ENCODE measurements around the gene COPZ2.

The COPZ2 gene

GRCh38 chr17:48012654-48013053 is 24.9 kb downstream of the COPZ2 start:
- no peak for DNase-seq

GRCh38 chr17:48012151-48012520 is 25.5 kb downstream of the COPZ2 start:
- no CpG with 5 or more reads among the region's 34 CpGs for WGBS (ENCODE audit: extremely low coverage, insufficient coverage, low lambda C conversion rate)
- Histone ChIP-seq H4K8ac (ENCODE audit: low read depth, low read length) (no peak overlapping the region), H3K23ac (ENCODE audit: low read length) (peak overlapping the region; percentile 16), H3K79me2 (ENCODE audit: control insufficient read depth, insufficient read depth, low read length) (no peaks in the 10 kb centered on the region), H3K79me1 (ENCODE audit: low read length) (no peaks in the 10 kb centered on the region), H3K56ac (ENCODE audit: low read length) (peak overlapping the region; percentile 89), H3K27ac (ENCODE audit: low read depth, low read length) (no peak overlapping the region), H4K5ac (ENCODE audit: low read length) (no peak overlapping the region), H3K4ac (ENCODE audit: low read depth, low read length) (no peak overlapping the region), H2BK15ac (replicated peaks; ENCODE audit: low read depth) (no peak overlapping the region), H3K27me3 (ENCODE audit: insufficient read depth, low read length, poor library complexity) (no peaks in the 10 kb centered on the region), H3K4me2 (ENCODE audit: low read length) (peak overlapping the region; percentile 40), H3K18ac (ENCODE audit: low read length) (no peak overlapping the region), H2AK5ac (ENCODE audit: low read length) (no peak overlapping the region), H2BK120ac (ENCODE audit: low read depth, low read length) (no peak overlapping the region), H2BK5ac (ENCODE audit: low read length) (no peak overlapping the region), H3K4me3 (ENCODE audit: low read length) (peak overlapping the region; percentile 57), H3K4me1 (ENCODE audit: control insufficient read depth, low read depth, low read length) (no peaks in the 10 kb centered on the region), H3K36me3 (ENCODE audit: control insufficient read depth, insufficient read depth, low read length) (no peaks in the 10 kb centered on the region), H3K9ac (ENCODE audit: low read length) (peak overlapping the region; percentile 46)
- peak; percentile 81 for DNase-seq

More at GRCh38 chr17:48012654-48013053, 24.9 kb downstream of the COPZ2 start:
- H3K79me2 ChIP-seq (ENCODE audit: control insufficient read depth, insufficient read depth, low read length), result no peaks in the 10 kb centered on the region
- no peak overlapping the region for H2AK5ac ChIP-seq (ENCODE audit: low read length)
- no peaks in the 10 kb centered on the region for H3K79me1 ChIP-seq (ENCODE audit: low read length)
- H3K4me3 ChIP-seq (ENCODE audit: low read length), result no peak overlapping the region
- H3K27me3 ChIP-seq (ENCODE audit: insufficient read depth, low read length, poor library complexity), result no peaks in the 10 kb centered on the region
- no peak overlapping the region for H3K4ac ChIP-seq (ENCODE audit: low read depth, low read length)
- no peaks in the 10 kb centered on the region for H3K36me3 ChIP-seq (ENCODE audit: control insufficient read depth, insufficient read depth, low read length)
- no peak overlapping the region for H3K23ac ChIP-seq (ENCODE audit: low read length)
- peak overlapping the region; percentile 37 for H3K56ac ChIP-seq (ENCODE audit: low read length)
- no peak overlapping the region for H3K18ac ChIP-seq (ENCODE audit: low read length)
- H3K4me1 ChIP-seq (ENCODE audit: control insufficient read depth, low read depth, low read length), result no peaks in the 10 kb centered on the region
- no peak overlapping the region for H4K5ac ChIP-seq (ENCODE audit: low read length)
- H4K8ac ChIP-seq (ENCODE audit: low read depth, low read length), result no peak overlapping the region
- H2BK5ac ChIP-seq (ENCODE audit: low read length), result no peak overlapping the region
- no peak overlapping the region for H2BK120ac ChIP-seq (ENCODE audit: low read depth, low read length)
- H2BK15ac ChIP-seq (replicated peaks; ENCODE audit: low read depth), result no peak overlapping the region
- no peak overlapping the region for H3K4me2 ChIP-seq (ENCODE audit: low read length)
- H3K9ac ChIP-seq (ENCODE audit: low read length), result no peak overlapping the region
- no peak overlapping the region for H3K27ac ChIP-seq (ENCODE audit: low read depth, low read length)
- WGBS (ENCODE audit: extremely low coverage, insufficient coverage, low lambda C conversion rate), result no CpG with 5 or more reads among the region's 5 CpGs

GRCh38 chr17:48011405-48012150 is 26.0 kb downstream of the COPZ2 start:
- no peak overlapping the region for H3K4ac ChIP-seq (ENCODE audit: low read depth, low read length)
- WGBS (ENCODE audit: extremely low coverage, insufficient coverage, low lambda C conversion rate), result no CpG with 5 or more reads among the region's 23 CpGs
- H3K79me2 ChIP-seq (ENCODE audit: control insufficient read depth, insufficient read depth, low read length), result no peaks in the 10 kb centered on the region
- no peak overlapping the region for H2BK15ac ChIP-seq (replicated peaks; ENCODE audit: low read depth)
- no peaks in the 10 kb centered on the region for H3K27me3 ChIP-seq (ENCODE audit: insufficient read depth, low read length, poor library complexity)
- H3K56ac ChIP-seq (ENCODE audit: low read length), result peak overlapping the region; percentile 89
- H3K4me3 ChIP-seq (ENCODE audit: low read length), result peak overlapping the region; percentile 57
- H4K5ac ChIP-seq (ENCODE audit: low read length), result no peak overlapping the region
- H3K27ac ChIP-seq (ENCODE audit: low read depth, low read length), result no peak overlapping the region
- no peaks in the 10 kb centered on the region for H3K79me1 ChIP-seq (ENCODE audit: low read length)
- peak overlapping the region; percentile 46 for H3K9ac ChIP-seq (ENCODE audit: low read length)
- no peak overlapping the region for H2BK120ac ChIP-seq (ENCODE audit: low read depth, low read length)
- H2BK5ac ChIP-seq (ENCODE audit: low read length), result no peak overlapping the region
- H2AK5ac ChIP-seq (ENCODE audit: low read length), result no peak overlapping the region
- no peaks in the 10 kb centered on the region for H3K36me3 ChIP-seq (ENCODE audit: control insufficient read depth, insufficient read depth, low read length)
- peak overlapping the region; percentile 40 for H3K4me2 ChIP-seq (ENCODE audit: low read length)
- H4K8ac ChIP-seq (ENCODE audit: low read depth, low read length), result no peak overlapping the region
- DNase-seq, result peak; percentile 77
- no peaks in the 10 kb centered on the region for H3K4me1 ChIP-seq (ENCODE audit: control insufficient read depth, low read depth, low read length)
- H3K23ac ChIP-seq (ENCODE audit: low read length), result peak overlapping the region; percentile 29
- H3K18ac ChIP-seq (ENCODE audit: low read length), result peak overlapping the region; percentile 7

DNA sequence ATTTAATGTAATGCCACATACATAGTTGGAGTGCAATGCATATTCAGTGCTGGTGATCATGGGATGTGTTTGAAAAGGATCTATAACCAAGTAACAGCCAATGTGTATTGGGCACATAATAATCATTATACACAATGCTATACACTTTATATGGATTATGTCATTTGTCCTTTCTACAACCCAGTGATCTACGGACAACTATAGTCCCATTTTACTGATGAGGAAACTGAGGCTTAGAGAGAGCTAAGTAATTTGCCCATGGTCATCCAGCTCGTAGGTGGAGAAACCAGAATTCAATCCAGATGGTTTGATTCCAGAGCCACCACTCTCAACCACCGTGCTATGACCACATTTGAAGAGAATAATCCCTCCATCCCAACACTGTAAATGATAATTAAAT is 27.4 kb downstream of the COPZ2 start:
- no peak overlapping the region for H3K9ac ChIP-seq (ENCODE audit: low read length)

GRCh38 chr17:48006936-48007709 is 30.5 kb downstream of the COPZ2 start:
- Histone ChIP-seq H3K27ac (ENCODE audit: low read depth, low read length) (no peak overlapping the region), H3K79me2 (ENCODE audit: control insufficient read depth, insufficient read depth, low read length) (no peaks in the 10 kb centered on the region), H4K8ac (ENCODE audit: low read depth, low read length) (no peak overlapping the region), H2BK5ac (ENCODE audit: low read length) (no peak overlapping the region), H3K4ac (ENCODE audit: low read depth, low read length) (no peak overlapping the region), H3K27me3 (ENCODE audit: insufficient read depth, low read length, poor library complexity) (no peaks in the 10 kb centered on the region), H3K9ac (ENCODE audit: low read length) (no peak overlapping the region), H2AK5ac (ENCODE audit: low read length) (no peak overlapping the region), H3K23ac (ENCODE audit: low read length) (no peak overlapping the region), H3K4me3 (ENCODE audit: low read length) (no peak overlapping the region), H3K56ac (ENCODE audit: low read length) (no peak overlapping the region), H2BK120ac (ENCODE audit: low read depth, low read length) (no peak overlapping the region), H3K4me1 (ENCODE audit: control insufficient read depth, low read depth, low read length) (peaks cover 17% of the 10 kb centered on the region), H3K18ac (ENCODE audit: low read length) (no peak overlapping the region), H3K79me1 (ENCODE audit: low read length) (no peaks in the 10 kb centered on the region), H2BK15ac (replicated peaks; ENCODE audit: low read depth) (no peak overlapping the region), H3K36me3 (ENCODE audit: control insufficient read depth, insufficient read depth, low read length) (no peaks in the 10 kb centered on the region), H3K4me2 (ENCODE audit: low read length) (no peak overlapping the region), H4K5ac (ENCODE audit: low read length) (no peak overlapping the region)
- DNase-seq, result no peak
- WGBS (ENCODE audit: extremely low coverage, insufficient coverage, low lambda C conversion rate), result no CpG with 5 or more reads among the region's 12 CpGs

More for the DNA sequence above, 27.4 kb downstream of the COPZ2 start:
- H2AK5ac ChIP-seq (ENCODE audit: low read length), result no peak overlapping the region
- H3K4me3 ChIP-seq (ENCODE audit: low read length), result no peak overlapping the region
- H4K8ac ChIP-seq (ENCODE audit: low read depth, low read length), result no peak overlapping the region
- DNase-seq, result no peak
- no peaks in the 10 kb centered on the region for H3K36me3 ChIP-seq (ENCODE audit: control insufficient read depth, insufficient read depth, low read length)
- H3K4me1 ChIP-seq (ENCODE audit: control insufficient read depth, low read depth, low read length), result peaks cover 2% of the 10 kb centered on the region
- H3K79me1 ChIP-seq (ENCODE audit: low read length), result no peaks in the 10 kb centered on the region
- no peak overlapping the region for H4K5ac ChIP-seq (ENCODE audit: low read length)
- H2BK15ac ChIP-seq (replicated peaks; ENCODE audit: low read depth), result no peak overlapping the region
- no peak overlapping the region for H2BK5ac ChIP-seq (ENCODE audit: low read length)
- H3K23ac ChIP-seq (ENCODE audit: low read length), result no peak overlapping the region
- no peak overlapping the region for H3K4me2 ChIP-seq (ENCODE audit: low read length)
- no CpG with 5 or more reads among the region's 3 CpGs for WGBS (ENCODE audit: extremely low coverage, insufficient coverage, low lambda C conversion rate)
- no peaks in the 10 kb centered on the region for H3K79me2 ChIP-seq (ENCODE audit: control insufficient read depth, insufficient read depth, low read length)
- no peak overlapping the region for H3K18ac ChIP-seq (ENCODE audit: low read length)
- H3K4ac ChIP-seq (ENCODE audit: low read depth, low read length), result no peak overlapping the region
- H3K56ac ChIP-seq (ENCODE audit: low read length), result no peak overlapping the region
- no peak overlapping the region for H3K27ac ChIP-seq (ENCODE audit: low read depth, low read length)
- H3K27me3 ChIP-seq (ENCODE audit: insufficient read depth, low read length, poor library complexity), result no peaks in the 10 kb centered on the region
- H2BK120ac ChIP-seq (ENCODE audit: low read depth, low read length), result no peak overlapping the region

Measured in mesendoderm (in vitro differentiated cells).